GM12878 (cell line): ENCODE measurements around the gene FAM81A. TPM values are rescaled to one million over a fixed set of nuclear protein-coding genes. Genes with fewer than 3 reads are reported as not detected.

Experiments
- ATAC-seq: fragments of 200-7000 bp; cut with Tn5 transposase; 3 replicates; pipeline ENCODE4 v1.9.1; 2020; ENCODE audit warnings: mild to moderate bottlenecking, moderate library complexity
- BruUV-seq: library from RNA; stranded (reverse); fragments of 400-500 nt; replicated peaks from 2 replicates; lab custom pipeline; 2021; lab: Mats Ljungman, UMichigan
- CTCF ChIA-PET: fragments of 300-600 bp; sonication (Branson Sonifier 250); formaldehyde crosslinking; extraction: SDS; loops from one replicate; lab custom pipeline; 2021; ENCODE audit warnings: inconsistent platforms; lab: Yijun Ruan, JAX
- POLR2A ChIA-PET: fragments of 350-600 bp; formaldehyde crosslinking; extraction: SDS; loops from one replicate; lab custom pipeline; 2021; ENCODE audit warnings: inconsistent platforms; lab: Charles Lee
- RAD21 ChIA-PET: fragments of 300-600 bp; sonication (Branson Sonifier 250); formaldehyde crosslinking; loops from one replicate; lab custom pipeline; 2023; ENCODE audit warnings: antibody characterized with exemption; ENCODE audit not compliant: unreplicated experiment; lab: Charles Lee
- SMC1A ChIA-PET: fragments of 300-600 bp; sonication (Branson Sonifier 250); formaldehyde crosslinking; loops from one replicate; lab custom pipeline; 2023; ENCODE audit not compliant: unreplicated experiment, uncharacterized antibody; lab: Charles Lee
- DNase-seq: peaks from one replicate; pipeline ENCODE4 v3.0.0-alpha.2; 2011; ENCODE audit warnings: low read depth, low spot score
- FAIRE-seq: peaks from 3 replicates; lab custom pipeline; 2011; peaks lifted over from hg19 to GRCh38; lab: Jason Lieb, UNC
- H2AFZ ChIP-seq: 2 replicates; pipeline ENCODE4 v1.6.0; 2011; ENCODE audit warnings: low read depth, low read length, control low read depth; ENCODE audit not compliant: control insufficient read depth
- H3K27ac ChIP-seq: 2 replicates; pipeline ENCODE4 v1.5.1; 2011; ENCODE audit warnings: control low read depth; ENCODE audit not compliant: control insufficient read depth, insufficient read depth
- H3K27me3 ChIP-seq, 2 experiments: replicated peaks in 1 of 2; 2 replicates each; pipeline versions ENCODE4 v1.6.0 to v1.6.1; 2011; ENCODE audit warnings: low read length in 1 of 2; ENCODE audit not compliant: control insufficient read depth in 2 of 2, insufficient read depth in 2 of 2
- H3K36me3 ChIP-seq, 2 experiments: 2 replicates each; pipeline ENCODE4 v1.5.1; 2011; ENCODE audit warnings: low read length in 1 of 2; ENCODE audit not compliant: control insufficient read depth in 2 of 2, insufficient read depth in 2 of 2
- H3K4me1 ChIP-seq: 2 replicates; pipeline ENCODE4 v1.6.1; 2011; ENCODE audit warnings: mild to moderate bottlenecking, low read length, moderate library complexity, mixed read lengths; ENCODE audit not compliant: control insufficient read depth, insufficient read depth
- H3K4me2 ChIP-seq: 2 replicates; pipeline ENCODE4 v1.6.0; 2011; ENCODE audit warnings: control low read depth; ENCODE audit not compliant: control insufficient read depth, insufficient read depth
- H3K4me3 ChIP-seq: fragments of 200-600 bp; sonication (generic); 2 replicates; pipeline ENCODE4 v1.5.1; 2016
- H3K79me2 ChIP-seq: 2 replicates; pipeline ENCODE4 v1.6.0; 2011; ENCODE audit warnings: low read length; ENCODE audit not compliant: control insufficient read depth, insufficient read depth
- H3K9ac ChIP-seq: 2 replicates; pipeline ENCODE4 v1.8.0; 2011; ENCODE audit warnings: low read length, control low read depth, mixed read lengths; ENCODE audit not compliant: control insufficient read depth, insufficient read depth
- H3K9me3 ChIP-seq: replicated peaks from 3 replicates; pipeline ENCODE4 v1.5.1; 2011; ENCODE audit warnings: mild to moderate bottlenecking, low read length; ENCODE audit not compliant: control insufficient read depth, insufficient read depth
- H4K20me1 ChIP-seq: 2 replicates; pipeline ENCODE4 v1.6.0; 2011; ENCODE audit not compliant: control insufficient read depth, insufficient read depth
- CBX5 ChIP-seq: sonication (generic); IDR thresholded peaks from 2 replicates; pipeline ENCODE4 v1.6.1; 2016; ENCODE audit warnings: low read depth, moderate library complexity, mild to moderate bottlenecking, inconsistent platforms
- EGR1 ChIP-seq, 2 experiments: IDR thresholded peaks; 1 replicate in 1 of 2; 2 replicates in 1 of 2; pipeline ENCODE4 v1.6.1; 2011 to 2012; ENCODE audit warnings: low read depth in 2 of 2, low read length in 2 of 2, borderline replicate concordance in 1 of 2, mild to moderate bottlenecking in 1 of 2, moderate library complexity in 1 of 2
- HDGF ChIP-seq: fragments of 450-650 bp; IDR thresholded peaks from 2 replicates; pipeline ENCODE4 v1.6.1; 2016; ENCODE audit warnings: antibody characterized with exemption
- MYC ChIP-seq: IDR thresholded peaks from 2 replicates; pipeline ENCODE4 v1.6.1; 2011; ENCODE audit warnings: mild to moderate bottlenecking, low read length, moderate library complexity, inconsistent platforms; ENCODE audit not compliant: insufficient read depth, insufficient replicate concordance, insufficient read length, severe bottlenecking
- SIX5 ChIP-seq: IDR thresholded peaks from 2 replicates; pipeline ENCODE4 v1.6.1; 2011; ENCODE audit warnings: mild to moderate bottlenecking, low read depth, low read length, moderate library complexity; ENCODE audit not compliant: severe bottlenecking
- SKIL ChIP-seq: fragments of 450-650 bp; IDR thresholded peaks from 2 replicates; pipeline ENCODE4 v1.6.1; 2017; ENCODE audit warnings: mild to moderate bottlenecking, low read depth, inconsistent platforms; ENCODE audit not compliant: poor library complexity, severe bottlenecking
- SREBF1 ChIP-seq: IDR thresholded peaks from 2 replicates; pipeline ENCODE4 v1.6.1; 2012; ENCODE audit warnings: mild to moderate bottlenecking, low read length
- TAF1 ChIP-seq: IDR thresholded peaks from 2 replicates; pipeline ENCODE4 v1.6.1; 2011; ENCODE audit warnings: mild to moderate bottlenecking, low read depth, low read length, borderline replicate concordance
- TCF7 ChIP-seq: IDR thresholded peaks from 2 replicates; pipeline ENCODE4 v1.6.1; 2014; ENCODE audit warnings: antibody characterized with exemption, borderline replicate concordance
- WRNIP1 ChIP-seq: IDR thresholded peaks from 2 replicates; pipeline ENCODE4 v1.6.1; 2011; ENCODE audit warnings: low read depth, low read length, improper control_type of control experiment, borderline replicate concordance
- YBX1 ChIP-seq: fragments of 450-650 bp; IDR thresholded peaks from 2 replicates; pipeline ENCODE4 v1.6.1; 2016; ENCODE audit warnings: antibody characterized with exemption
- ZBED1 ChIP-seq: IDR thresholded peaks from 2 replicates; pipeline ENCODE4 v1.6.1; 2016; ENCODE audit warnings: borderline replicate concordance
- ZNF384 ChIP-seq: IDR thresholded peaks from 2 replicates; pipeline ENCODE4 v1.6.1; 2012; ENCODE audit warnings: low read depth, mild to moderate bottlenecking, low read length, improper control_type of control experiment, borderline replicate concordance
- WGBS: methylation state at CpG from one replicate; pipeline ENCODE4 v1.1.6; 2016; ENCODE audit warnings: low lambda C conversion rate; ENCODE audit not compliant: insufficient replicate concordance, insufficient coverage; ENCODE audit errors: missing lambda C conversion rate; 5-methylcytosine and 5-hydroxymethylcytosine counted together
- in situ Hi-C: fragments of 300-500 bp; cut with MboI; formaldehyde crosslinking; loops from 9 replicates; pipeline ENCODE4 v1.14.3; 2018; ENCODE audit warnings: mixed read lengths
- intact Hi-C: fragments of 100-400 bp; cut with micrococcal nuclease; formaldehyde crosslinking; loops from one replicate; pipeline ENCODE4 v1.14.2; 2022; ENCODE audit not compliant: unreplicated experiment
- polyA plus RNA-seq, 11 experiments: library from polyadenylated mRNA; depleted of rRNA in 4 of 11; unstranded in 6 of 11; stranded (reverse) in 5 of 11; fragments of >200 nt; fragmentation: Nextera tagmentation in 4 of 11; fragmentation: Illumina TruSeq in 1 of 11; extraction: Ambion mirVana in 4 of 11; extraction: Trizol in 1 of 11; gene quantifications; 1 replicate in 1 of 11; 2 replicates in 10 of 11; pipeline versions ENCODE4 v1.2.1 to v1.2.3, GENCODE V29; 2011 to 2016; ENCODE audit warnings: inconsistent platforms in 2 of 11, missing spikeins in 2 of 11, low read depth in 1 of 11
- total RNA-seq, 4 experiments: library from RNA; depleted of rRNA in 3 of 4; stranded (reverse); fragments of >200 nt in 3 of 4; fragmentation: Illumina TruSeq in 1 of 4; extraction: Trizol in 1 of 4; gene quantifications; 2 replicates each; pipeline versions ENCODE4 v1.2.1 to v1.2.3, GENCODE V29; 2013 to 2021
- TF ChIP-seq, protein P1 (sequence below): fragments of 450-650 bp; IDR thresholded peaks from 2 replicates; pipeline ENCODE4 v1.6.1; 2017; ENCODE audit warnings: mild to moderate bottlenecking, moderate library complexity
- TF ChIP-seq, protein P2 (sequence below): IDR thresholded peaks from 2 replicates; pipeline ENCODE4 v1.6.1; 2011; ENCODE audit warnings: low read depth, low read length, improper control_type of control experiment, borderline replicate concordance

Gene FAM81A
- total and polyA plus RNA-seq, 10 of the 15 experiments (the other 5 are each of a cell fraction or from before 2014, with no cell fraction given): 0.18 to 34.5 (median 16.2) TPM

- peak; percentile 23 for FAIRE-seq
- intact Hi-C loops (no loop called here), in situ Hi-C loops (no loop called here)
- Histone ChIP-seq H3K79me2 (no peaks in the 10 kb centered on the region), H3K36me3 (no peaks in the 10 kb centered on the region; a peak in 1 of 4 replicates), H3K4me3 (no peak overlapping the region), H3K9me3 (no peaks in the 10 kb centered on the region; the same call in 2 of the 3 replicates), H3K27ac (no peak overlapping the region), H3K27me3 (no peaks in the 10 kb centered on the region), H3K4me1 (no peaks in the 10 kb centered on the region), H3K9ac (no peak overlapping the region), H3K4me2 (no peak overlapping the region), H2AFZ (no peak overlapping the region), H4K20me1 (no peaks in the 10 kb centered on the region)
- ChIA-PET SMC1A (interaction anchor here (1.9 kb wide), 1 partner anchor 211 kb away, joined by 5 read pairs; no protein-coding TSS in a partner anchor), RAD21 (no interaction called here), POLR2A (no interaction called here), CTCF (no interaction called here)
- no peak for ATAC-seq
- TF ChIP-seq YBX1: no peak
- TF ChIP-seq, protein P1, sequence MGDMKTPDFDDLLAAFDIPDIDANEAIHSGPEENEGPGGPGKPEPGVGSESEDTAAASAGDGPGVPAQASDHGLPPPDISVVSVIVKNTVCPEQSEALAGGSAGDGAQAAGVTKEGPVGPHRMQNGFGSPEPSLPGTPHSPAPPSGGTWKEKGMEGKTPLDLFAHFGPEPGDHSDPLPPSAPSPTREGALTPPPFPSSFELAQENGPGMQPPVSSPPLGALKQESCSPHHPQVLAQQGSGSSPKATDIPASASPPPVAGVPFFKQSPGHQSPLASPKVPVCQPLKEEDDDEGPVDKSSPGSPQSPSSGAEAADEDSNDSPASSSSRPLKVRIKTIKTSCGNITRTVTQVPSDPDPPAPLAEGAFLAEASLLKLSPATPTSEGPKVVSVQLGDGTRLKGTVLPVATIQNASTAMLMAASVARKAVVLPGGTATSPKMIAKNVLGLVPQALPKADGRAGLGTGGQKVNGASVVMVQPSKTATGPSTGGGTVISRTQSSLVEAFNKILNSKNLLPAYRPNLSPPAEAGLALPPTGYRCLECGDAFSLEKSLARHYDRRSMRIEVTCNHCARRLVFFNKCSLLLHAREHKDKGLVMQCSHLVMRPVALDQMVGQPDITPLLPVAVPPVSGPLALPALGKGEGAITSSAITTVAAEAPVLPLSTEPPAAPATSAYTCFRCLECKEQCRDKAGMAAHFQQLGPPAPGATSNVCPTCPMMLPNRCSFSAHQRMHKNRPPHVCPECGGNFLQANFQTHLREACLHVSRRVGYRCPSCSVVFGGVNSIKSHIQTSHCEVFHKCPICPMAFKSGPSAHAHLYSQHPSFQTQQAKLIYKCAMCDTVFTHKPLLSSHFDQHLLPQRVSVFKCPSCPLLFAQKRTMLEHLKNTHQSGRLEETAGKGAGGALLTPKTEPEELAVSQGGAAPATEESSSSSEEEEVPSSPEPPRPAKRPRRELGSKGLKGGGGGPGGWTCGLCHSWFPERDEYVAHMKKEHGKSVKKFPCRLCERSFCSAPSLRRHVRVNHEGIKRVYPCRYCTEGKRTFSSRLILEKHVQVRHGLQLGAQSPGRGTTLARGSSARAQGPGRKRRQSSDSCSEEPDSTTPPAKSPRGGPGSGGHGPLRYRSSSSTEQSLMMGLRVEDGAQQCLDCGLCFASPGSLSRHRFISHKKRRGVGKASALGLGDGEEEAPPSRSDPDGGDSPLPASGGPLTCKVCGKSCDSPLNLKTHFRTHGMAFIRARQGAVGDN: no peak
- TF ChIP-seq MYC: no peak
- no peak for TF ChIP-seq EGR1 (IDR thresholded peaks at IDR 0.05; ENCODE audit: borderline replicate concordance in 1 of 2, low read depth in 2 of 2, low read length in 2 of 2)
- TF ChIP-seq SKIL: no peak
- TF ChIP-seq WRNIP1: no peak
- TF ChIP-seq SIX5: no peak
- TF ChIP-seq TAF1: no peak
- no peak for TF ChIP-seq SREBF1
- no peak for TF ChIP-seq ZBED1
- TF ChIP-seq TCF7: no peak
- TF ChIP-seq, protein P2, sequence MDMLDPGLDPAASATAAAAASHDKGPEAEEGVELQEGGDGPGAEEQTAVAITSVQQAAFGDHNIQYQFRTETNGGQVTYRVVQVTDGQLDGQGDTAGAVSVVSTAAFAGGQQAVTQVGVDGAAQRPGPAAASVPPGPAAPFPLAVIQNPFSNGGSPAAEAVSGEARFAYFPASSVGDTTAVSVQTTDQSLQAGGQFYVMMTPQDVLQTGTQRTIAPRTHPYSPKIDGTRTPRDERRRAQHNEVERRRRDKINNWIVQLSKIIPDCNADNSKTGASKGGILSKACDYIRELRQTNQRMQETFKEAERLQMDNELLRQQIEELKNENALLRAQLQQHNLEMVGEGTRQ: no peak
- no peak for TF ChIP-seq HDGF
- no peak for TF ChIP-seq ZNF384
- TF ChIP-seq CBX5: no peak
- BruUV-seq: no TSS peak
- no peak for DNase-seq
- WGBS: 78% methylated on average over 3 of the region's 3 CpGs
These were observed 19.1 kb downstream of the FAM81A start for GRCh38 chr15:59457103-59457502.
